ENCODE results near the gene LCMT1. TPM values are rescaled to one million over a fixed set of nuclear protein-coding genes. Genes with fewer than 3 reads are reported as not detected.

The LCMT1 gene
- total RNA-seq, 1 experiment from 2014 or later: 44.2 TPM

DNA sequence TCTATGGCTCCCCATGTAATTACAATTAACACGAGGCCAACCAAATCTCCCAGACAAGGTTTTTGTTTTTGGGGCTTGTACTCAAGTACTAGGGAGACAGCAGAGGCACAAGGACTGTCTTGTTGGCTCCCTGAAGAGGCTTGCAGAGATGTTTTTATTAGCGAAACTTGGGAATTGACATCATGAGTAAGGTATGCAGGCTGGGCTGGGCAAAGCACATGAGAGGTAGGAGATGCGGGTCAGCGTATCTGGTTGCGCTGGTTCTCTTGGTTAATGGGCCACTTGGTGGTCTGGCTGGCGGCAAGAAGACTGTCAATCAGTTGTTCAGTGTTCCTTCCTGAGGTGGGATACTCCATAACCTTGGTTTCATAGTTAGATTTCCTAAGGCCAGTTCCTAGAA, 28.9 kb downstream of the LCMT1 start:
- TF ChIP-seq, protein P1, sequence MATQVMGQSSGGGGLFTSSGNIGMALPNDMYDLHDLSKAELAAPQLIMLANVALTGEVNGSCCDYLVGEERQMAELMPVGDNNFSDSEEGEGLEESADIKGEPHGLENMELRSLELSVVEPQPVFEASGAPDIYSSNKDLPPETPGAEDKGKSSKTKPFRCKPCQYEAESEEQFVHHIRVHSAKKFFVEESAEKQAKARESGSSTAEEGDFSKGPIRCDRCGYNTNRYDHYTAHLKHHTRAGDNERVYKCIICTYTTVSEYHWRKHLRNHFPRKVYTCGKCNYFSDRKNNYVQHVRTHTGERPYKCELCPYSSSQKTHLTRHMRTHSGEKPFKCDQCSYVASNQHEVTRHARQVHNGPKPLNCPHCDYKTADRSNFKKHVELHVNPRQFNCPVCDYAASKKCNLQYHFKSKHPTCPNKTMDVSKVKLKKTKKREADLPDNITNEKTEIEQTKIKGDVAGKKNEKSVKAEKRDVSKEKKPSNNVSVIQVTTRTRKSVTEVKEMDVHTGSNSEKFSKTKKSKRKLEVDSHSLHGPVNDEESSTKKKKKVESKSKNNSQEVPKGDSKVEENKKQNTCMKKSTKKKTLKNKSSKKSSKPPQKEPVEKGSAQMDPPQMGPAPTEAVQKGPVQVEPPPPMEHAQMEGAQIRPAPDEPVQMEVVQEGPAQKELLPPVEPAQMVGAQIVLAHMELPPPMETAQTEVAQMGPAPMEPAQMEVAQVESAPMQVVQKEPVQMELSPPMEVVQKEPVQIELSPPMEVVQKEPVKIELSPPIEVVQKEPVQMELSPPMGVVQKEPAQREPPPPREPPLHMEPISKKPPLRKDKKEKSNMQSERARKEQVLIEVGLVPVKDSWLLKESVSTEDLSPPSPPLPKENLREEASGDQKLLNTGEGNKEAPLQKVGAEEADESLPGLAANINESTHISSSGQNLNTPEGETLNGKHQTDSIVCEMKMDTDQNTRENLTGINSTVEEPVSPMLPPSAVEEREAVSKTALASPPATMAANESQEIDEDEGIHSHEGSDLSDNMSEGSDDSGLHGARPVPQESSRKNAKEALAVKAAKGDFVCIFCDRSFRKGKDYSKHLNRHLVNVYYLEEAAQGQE (IDR thresholded peaks at IDR 0.05; ENCODE audit: insufficient read depth in 1 of 2, low read depth in 2 of 2, low read length in 1 of 2): no peak
- TF ChIP-seq TCF7L2 (IDR thresholded peaks at IDR 0.05; ENCODE audit: low read depth, low read length) (no peak), CTCF (IDR thresholded peaks at IDR 0.05) (no peak), POLR2AphosphoS5 (IDR thresholded peaks at IDR 0.05; ENCODE audit: low read depth, low read length) (no peak), SIN3A (IDR thresholded peaks at IDR 0.05; ENCODE audit: borderline replicate concordance, insufficient read depth, low read depth, low read length) (no peak)
- Histone ChIP-seq H3K4me1 (ENCODE audit: control insufficient read depth, insufficient read depth, low read length) (no peaks in the 10 kb centered on the region), H3K9me3 (ENCODE audit: control insufficient read depth, insufficient read depth, low read depth, low read length) (no peaks in the 10 kb centered on the region), H3K36me3 (ENCODE audit: control insufficient read depth, insufficient read depth, low read length) (no peaks in the 10 kb centered on the region), H3K4me3 (ENCODE audit: low read depth in 2 of 2, low read length in 2 of 2) (no peak overlapping the region), H3K27ac (ENCODE audit: low read length) (no peak overlapping the region), H3K27me3 (ENCODE audit: control insufficient read depth, insufficient read depth, low read length) (no peaks in the 10 kb centered on the region)
- DNase-seq (ENCODE audit: low read depth, low spot score) (no peak), ATAC-seq (no peak)
- POLR2A ChIA-PET: no interaction called here
- no TSS peak for BruUV-seq (replicated peaks)
- in situ Hi-C loops (cut with HindIII; ENCODE audit: low pct_unique_long_range_greater_than_20kb, low sequenced_read_pairs): no loop called here
- CTCF ChIA-PET: no interaction called here
- intact Hi-C loops (cut with micrococcal nuclease; ENCODE audit: unreplicated experiment): no loop called here

GRCh38 chr16:25141648-25142047, 30.1 kb downstream of the LCMT1 start:
- DNase-seq (ENCODE audit: low read depth, low spot score) (no peak), ATAC-seq (no peak)
- in situ Hi-C loops (cut with HindIII; ENCODE audit: low pct_unique_long_range_greater_than_20kb, low sequenced_read_pairs): no loop called here
- Histone ChIP-seq H3K27ac (ENCODE audit: low read length) (no peak overlapping the region), H3K9me3 (ENCODE audit: control insufficient read depth, insufficient read depth, low read depth, low read length) (no peaks in the 10 kb centered on the region), H3K36me3 (ENCODE audit: control insufficient read depth, insufficient read depth, low read length) (no peaks in the 10 kb centered on the region), H3K4me3 (ENCODE audit: low read depth in 2 of 2, low read length in 2 of 2) (no peak overlapping the region), H3K4me1 (ENCODE audit: control insufficient read depth, insufficient read depth, low read length) (no peaks in the 10 kb centered on the region), H3K27me3 (ENCODE audit: control insufficient read depth, insufficient read depth, low read length) (no peaks in the 10 kb centered on the region)
- BruUV-seq (replicated peaks): no TSS peak
- intact Hi-C loops (cut with micrococcal nuclease; ENCODE audit: unreplicated experiment): no loop called here
- POLR2A ChIA-PET: no interaction called here
- TF ChIP-seq POLR2AphosphoS5 (IDR thresholded peaks at IDR 0.05; ENCODE audit: low read depth, low read length) (no peak), TCF7L2 (IDR thresholded peaks at IDR 0.05; ENCODE audit: low read depth, low read length) (no peak), SIN3A (IDR thresholded peaks at IDR 0.05; ENCODE audit: borderline replicate concordance, insufficient read depth, low read depth, low read length) (no peak), CTCF (IDR thresholded peaks at IDR 0.05) (no peak)
- TF ChIP-seq, protein P1 (IDR thresholded peaks at IDR 0.05; ENCODE audit: insufficient read depth in 1 of 2, low read depth in 2 of 2, low read length in 1 of 2): no peak
- CTCF ChIA-PET: no interaction called here
